Fibroblast of lung (primary cell): Measurements from ENCODE around the gene CDH4. TPM values are rescaled to one million over a fixed set of nuclear protein-coding genes. Genes with fewer than 3 reads are reported as not detected.
A peak's percentile ranks its signal among the peaks of the same experiment; 100 is the strongest.

Experiments used
- DNase-seq, 2 donors: peaks; one replicate each; pipeline versions ENCODE4 v3.0.0 to v3.0.0-alpha.2; 2010; ENCODE audit warnings: low read depth in 2 of 2
- H2AFZ ChIP-seq: 2 replicates; pipeline ENCODE4 v1.5.1; 2012; ENCODE audit warnings: low read length, control low read depth, inconsistent platforms
- H3K27ac ChIP-seq: 2 replicates; pipeline ENCODE4 v1.5.1; 2011; ENCODE audit warnings: low read length, control low read depth; ENCODE audit not compliant: insufficient read depth
- H3K27me3 ChIP-seq: 2 replicates; pipeline ENCODE4 v1.5.1; 2011; ENCODE audit warnings: mild to moderate bottlenecking, low read length; ENCODE audit not compliant: control insufficient read depth, insufficient read depth
- H3K36me3 ChIP-seq: 2 replicates; pipeline ENCODE4 v1.5.1; 2011; ENCODE audit warnings: low read length; ENCODE audit not compliant: control insufficient read depth, insufficient read depth
- H3K4me1 ChIP-seq: 2 replicates; pipeline ENCODE4 v1.5.1; 2011; ENCODE audit warnings: low read length; ENCODE audit not compliant: control insufficient read depth, insufficient read depth; ENCODE audit errors: extremely low read depth
- H3K4me2 ChIP-seq: 2 replicates; pipeline ENCODE4 v1.5.1; 2011; ENCODE audit warnings: low read length, control low read depth; ENCODE audit not compliant: insufficient read depth; ENCODE audit errors: extremely low read depth
- H3K4me3 ChIP-seq, 4 experiments: fragments of 200-600 bp in 1 of 4; sonication (generic) in 1 of 4; replicated peaks in 1 of 4; 2 replicates each; pipeline ENCODE4 v1.5.1; 2011 to 2016; ENCODE audit warnings: low read length in 4 of 4, low read depth in 3 of 4, mild to moderate bottlenecking in 3 of 4, control low read depth in 2 of 4, inconsistent platforms in 1 of 4, mixed read lengths in 1 of 4; ENCODE audit not compliant: insufficient read depth in 1 of 4; ENCODE audit errors: control extremely low read depth in 1 of 4
- H3K79me2 ChIP-seq: 2 replicates; pipeline ENCODE4 v1.5.1; 2012; ENCODE audit warnings: mild to moderate bottlenecking, low read length, inconsistent platforms; ENCODE audit not compliant: control insufficient read depth, insufficient read depth
- H3K9ac ChIP-seq: 2 replicates; pipeline ENCODE4 v1.5.1; 2011; ENCODE audit warnings: mild to moderate bottlenecking, low read length, control low read depth; ENCODE audit not compliant: insufficient read depth
- H3K9me3 ChIP-seq: 2 replicates; pipeline ENCODE4 v1.5.1; 2012; ENCODE audit warnings: low read depth, low read length; ENCODE audit not compliant: control insufficient read depth, insufficient read depth
- H4K20me1 ChIP-seq: 2 replicates; pipeline ENCODE4 v1.5.1; 2011; ENCODE audit warnings: low read length; ENCODE audit not compliant: control insufficient read depth, insufficient read depth; ENCODE audit errors: extremely low read depth
- CTCF ChIP-seq, 2 donors: IDR thresholded peaks in 1 of 2; conservative IDR thresholded peaks in 1 of 2; 1 replicate in 1 of 2; 2 replicates in 1 of 2; pipeline ENCODE4 v1.5.1; 2011 to 2012; ENCODE audit warnings: low read length in 2 of 2, control low read depth in 1 of 2, inconsistent platforms in 1 of 2, low read depth in 1 of 2, mild to moderate bottlenecking in 1 of 2
- EZH2 ChIP-seq: IDR thresholded peaks from 2 replicates; pipeline ENCODE4 v1.5.1; 2012; ENCODE audit warnings: low read length, control low read depth, mild to moderate bottlenecking; ENCODE audit errors: missing control alignments
- polyA plus RNA-seq, 2 donors: library from polyadenylated mRNA; depleted of rRNA in 1 of 2; stranded (reverse) in 1 of 2; unstranded in 1 of 2; fragments of >200 nt; gene quantifications; 2 replicates each; pipeline ENCODE4 v1.2.1, GENCODE V29; 2011 to 2012; ENCODE audit warnings: missing spikeins in 1 of 2
- total RNA-seq: library from RNA; depleted of rRNA; stranded (reverse); fragments of >200 nt; gene quantifications from 2 replicates; pipeline ENCODE4 v1.2.1, GENCODE V29; 2014

Gene CDH4
- total and polyA plus RNA-seq, 2 donors (not counting 1 experiment from before 2014, with no cell fraction given): 4.8 to 6.8 TPM

GRCh38 chr20:61628480-61628879, 376.4 kb downstream of the CDH4 start:
- Histone ChIP-seq H3K4me1 (peaks cover 4% of the 10 kb centered on the region), H3K27ac (no peak overlapping the region), H3K27me3 (no peaks in the 10 kb centered on the region), H3K79me2 (no peaks in the 10 kb centered on the region), H3K36me3 (no peaks in the 10 kb centered on the region), H3K9ac (no peak overlapping the region), H3K4me2 (no peak overlapping the region), H3K4me3 (no peak overlapping the region), H3K9me3 (no peaks in the 10 kb centered on the region), H4K20me1 (no peaks in the 10 kb centered on the region), H2AFZ (no peak overlapping the region)
- TF ChIP-seq CTCF (conservative IDR thresholded peaks at IDR 0.05 in 1 of 2, IDR thresholded peaks at IDR 0.05 in 1 of 2; ENCODE audit: low read depth in 1 of 2, low read length in 2 of 2): no peak
- TF ChIP-seq EZH2: no peak
- no peak for DNase-seq

- Histone ChIP-seq H3K4me3 (no peak overlapping the region), H3K79me2 (no peaks in the 10 kb centered on the region), H3K4me1 (peaks cover 4% of the 10 kb centered on the region), H2AFZ (no peak overlapping the region), H3K9me3 (no peaks in the 10 kb centered on the region), H3K9ac (no peak overlapping the region), H3K36me3 (no peaks in the 10 kb centered on the region), H3K27me3 (no peaks in the 10 kb centered on the region), H3K4me2 (no peak overlapping the region), H3K27ac (no peak overlapping the region), H4K20me1 (no peaks in the 10 kb centered on the region)
- no peak for TF ChIP-seq CTCF (conservative IDR thresholded peaks at IDR 0.05 in 1 of 2, IDR thresholded peaks at IDR 0.05 in 1 of 2; ENCODE audit: low read depth in 1 of 2, low read length in 2 of 2)
- TF ChIP-seq EZH2: no peak
- peak in 1 of 2 donors; percentile 25 for DNase-seq
Measured at GRCh38 chr20:61628901-61629601, 377.0 kb downstream of the CDH4 start.

GRCh38 chr20:61629602-61630390, 377.7 kb downstream of the CDH4 start:
- no peak overlapping the region for H3K27ac ChIP-seq
- H3K27me3 ChIP-seq: no peaks in the 10 kb centered on the region
- H3K79me2 ChIP-seq: no peaks in the 10 kb centered on the region
- no peak for TF ChIP-seq CTCF (conservative IDR thresholded peaks at IDR 0.05 in 1 of 2, IDR thresholded peaks at IDR 0.05 in 1 of 2; ENCODE audit: low read depth in 1 of 2, low read length in 2 of 2)
- TF ChIP-seq EZH2: no peak
- no peaks in the 10 kb centered on the region for H3K36me3 ChIP-seq
- H4K20me1 ChIP-seq: no peaks in the 10 kb centered on the region
- no peak for DNase-seq
- no peak overlapping the region for H3K9ac ChIP-seq
- H2AFZ ChIP-seq: no peak overlapping the region
- no peaks in the 10 kb centered on the region for H3K9me3 ChIP-seq
- H3K4me1 ChIP-seq: peaks cover 4% of the 10 kb centered on the region
- no peak overlapping the region for H3K4me2 ChIP-seq
- no peak overlapping the region for H3K4me3 ChIP-seq
